Right cardiac atrium (tissue), 5 donors: Measurements from ENCODE around the gene GYG1. TPM values are rescaled to one million over a fixed set of nuclear protein-coding genes. Genes with fewer than 3 reads are reported as not detected.
A peak's percentile ranks its signal among the peaks of the same experiment; 100 is the strongest.

Experiments used
- ATAC-seq, 2 donors: fragments of 200-7000 bp; cut with Tn5 transposase; one replicate each; pipeline versions ENCODE4 v1.8.0 to v1.9.1; 2020; ENCODE audit warnings: moderate library complexity in 2 of 2, mild to moderate bottlenecking in 1 of 2
- DNase-seq, 3 donors: peaks; one replicate each; pipeline ENCODE4 v3.0.0-alpha.2; 2020
- H3K27ac ChIP-seq: one replicate; pipeline ENCODE4 v1.5.1; 2013; ENCODE audit warnings: mild to moderate bottlenecking, low read length, control low read depth, moderate library complexity
- H3K27me3 ChIP-seq: one replicate; pipeline ENCODE4 v1.6.1; 2013; ENCODE audit not compliant: control insufficient read depth, insufficient read depth
- H3K4me1 ChIP-seq: one replicate; pipeline ENCODE4 v1.6.1; 2013; ENCODE audit warnings: low read length; ENCODE audit not compliant: control insufficient read depth, insufficient read depth
- H3K4me3 ChIP-seq: one replicate; pipeline ENCODE4 v1.5.1; 2013; ENCODE audit warnings: low read length, control low read depth
- H3K9me3 ChIP-seq: one replicate; pipeline ENCODE4 v1.6.1; 2013; ENCODE audit warnings: low read length; ENCODE audit not compliant: control insufficient read depth
- WGBS: extraction: QIAGEN DNeasy Blood & Tissue Kit; methylation state at CpG from one replicate; pipeline ENCODE4 v1.1.7; 2013; 5-methylcytosine and 5-hydroxymethylcytosine counted together
- intact Hi-C, 4 donors: fragments of 100-400 bp; cut with DNase I; formaldehyde crosslinking; loops; one replicate each; pipeline versions ENCODE4 v1.11.0 to v1.14.0; 2022 to 2023
- polyA plus RNA-seq: library from polyadenylated mRNA; stranded (reverse); fragments of 200-250 nt; gene quantifications from one replicate; pipeline ENCODE4 v1.2.3, GENCODE V29; 2013
- total RNA-seq, 4 donors: library from RNA; stranded (reverse); fragmentation: NEBNext Ultra II Directional; extraction: Animal tissue kit (Norgen Biotek cat#: 25700); gene quantifications; one replicate each; pipeline ENCODE4 v1.2.1, GENCODE V29; 2021
- donor health status: healthy with polysubstance abuse.
- donor health status: DM: no; HTN: yes; CAD: no.
- donor health status: DM: no; HTN: no; CAD: no.
- donor health status: DM: no; HTN: yes; CAD: no; lungs with severe emphysema.
- donor health status: DM: yes; HTN: yes; CAD: no.

GYG1 gene
- total and polyA plus RNA-seq, 5 donors, result 98.4 to 144 (median 123) TPM

DNA sequence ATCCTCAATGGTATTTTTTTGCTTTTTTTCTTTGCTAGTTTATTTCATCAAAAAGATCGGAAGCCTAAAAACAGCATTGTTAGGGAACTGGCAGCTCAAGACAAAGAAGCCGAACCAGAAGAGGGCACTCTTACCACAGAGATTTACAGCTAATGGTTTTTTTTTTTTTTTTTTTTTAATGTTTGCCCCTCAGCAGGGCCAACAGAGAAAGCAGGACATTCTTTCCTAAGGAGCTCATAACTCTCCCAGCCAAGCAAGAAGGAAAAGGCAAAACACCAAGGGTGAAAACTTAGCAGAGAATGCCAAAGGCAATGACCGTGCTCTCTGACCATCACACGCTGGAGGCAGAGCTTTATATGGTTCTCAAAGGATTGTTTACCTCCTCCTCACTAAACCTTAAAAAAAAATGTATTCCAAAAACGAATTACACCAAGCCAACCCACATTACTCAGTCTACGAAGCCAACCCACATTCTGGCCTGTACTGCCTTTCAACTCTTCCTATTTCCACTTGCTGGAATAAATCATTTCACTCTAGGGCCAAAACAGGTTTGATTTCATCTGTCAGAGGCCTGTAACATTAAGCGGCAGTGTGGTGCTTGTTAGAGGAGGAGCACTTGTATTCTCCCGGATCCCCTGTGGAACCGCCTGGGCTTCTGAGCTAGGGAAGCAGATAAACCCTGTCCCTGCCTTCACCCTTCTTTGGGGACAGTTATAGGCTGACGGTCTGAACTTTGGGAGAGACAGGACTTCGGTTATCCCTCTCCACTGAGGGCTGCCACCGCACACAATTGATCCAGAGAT is 35.6 kb upstream of the GYG1 start:
- WGBS, result 39% methylated on average over 12 of the region's 12 CpGs
- DNase-seq (peak in 2 of 3 donors; percentile 19 to 60), ATAC-seq (peak; percentile 94 to 95)

DNA sequence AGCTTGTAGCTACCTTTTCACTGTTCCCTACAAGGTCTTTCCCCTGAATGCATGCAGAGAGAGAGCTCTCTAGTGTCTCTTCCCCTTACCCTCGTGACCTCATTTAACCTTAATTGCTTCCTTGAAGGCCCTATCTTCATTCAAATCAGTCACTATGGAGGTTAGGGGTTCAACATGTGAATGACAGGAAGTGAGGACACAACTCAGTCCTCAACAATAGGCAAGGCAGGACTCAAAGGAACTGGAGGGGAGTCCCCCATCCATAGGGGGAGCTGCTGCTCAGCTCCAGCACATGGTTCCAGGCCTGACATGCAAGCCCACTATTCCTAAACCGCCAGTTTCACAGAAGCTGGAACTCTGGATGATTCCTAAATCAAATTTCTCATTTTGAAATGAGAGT is 33.8 kb upstream of the GYG1 start:
- no peaks in the 10 kb centered on the region for H3K9me3 ChIP-seq
- no peak overlapping the region for H3K27ac ChIP-seq
- H3K27me3 ChIP-seq, result no peaks in the 10 kb centered on the region
- H3K4me3 ChIP-seq, result no peak overlapping the region
- intact Hi-C loops, result loop anchor here in 3 of 4 donors (5.0 to 10.0 kb wide), 3 partner anchors 157 to 317 kb away; no protein-coding TSS in a partner anchor
- DNase-seq (peak in 1 of 3 donors; percentile 54), ATAC-seq (no peak)
- 79% methylated on average over 2 of the region's 2 CpGs for WGBS
- H3K4me1 ChIP-seq, result no peaks in the 10 kb centered on the region

More for the DNA sequence above, 35.6 kb upstream of the GYG1 start:
- H3K27ac ChIP-seq, result peak overlapping the region; percentile 96
- H3K9me3 ChIP-seq, result no peaks in the 10 kb centered on the region
- H3K4me3 ChIP-seq, result no peak overlapping the region
- H3K27me3 ChIP-seq, result no peaks in the 10 kb centered on the region
- intact Hi-C loops, result loop anchor here (2.0 to 10.0 kb wide), 4 partner anchors 159 to 319 kb away; no protein-coding TSS in a partner anchor
- H3K4me1 ChIP-seq, result no peaks in the 10 kb centered on the region

DNA sequence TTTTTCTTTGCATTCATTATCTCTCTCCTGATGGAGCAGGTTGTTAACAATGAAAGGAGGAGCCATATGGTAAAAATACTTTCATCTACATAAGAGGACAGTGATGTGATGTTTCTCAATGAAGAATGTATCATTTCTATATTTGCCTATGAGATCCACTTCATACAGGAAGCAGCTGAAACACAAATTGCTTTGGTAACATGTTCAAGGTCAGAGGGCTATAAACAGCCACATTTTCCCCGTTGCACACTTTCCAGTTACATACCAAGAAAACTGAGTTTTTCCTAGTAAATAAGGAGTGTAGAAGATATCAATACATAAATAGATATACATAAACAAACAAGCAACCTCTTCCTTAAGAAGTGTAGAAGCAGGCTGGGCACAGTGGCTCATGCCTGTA is 32.6 kb upstream of the GYG1 start:
- intact Hi-C loops, result loop anchor here in 3 of 4 donors (5.0 to 10.0 kb wide), 3 partner anchors 156 to 316 kb away; no protein-coding TSS in a partner anchor
- ATAC-seq (no peak), DNase-seq (no peak)
- Histone ChIP-seq H3K27me3 (no peaks in the 10 kb centered on the region), H3K4me3 (no peak overlapping the region), H3K9me3 (no peaks in the 10 kb centered on the region), H3K4me1 (no peaks in the 10 kb centered on the region), H3K27ac (no peak overlapping the region)
- WGBS, result 68% methylated on average over 1 of the region's 1 CpG

DNA sequence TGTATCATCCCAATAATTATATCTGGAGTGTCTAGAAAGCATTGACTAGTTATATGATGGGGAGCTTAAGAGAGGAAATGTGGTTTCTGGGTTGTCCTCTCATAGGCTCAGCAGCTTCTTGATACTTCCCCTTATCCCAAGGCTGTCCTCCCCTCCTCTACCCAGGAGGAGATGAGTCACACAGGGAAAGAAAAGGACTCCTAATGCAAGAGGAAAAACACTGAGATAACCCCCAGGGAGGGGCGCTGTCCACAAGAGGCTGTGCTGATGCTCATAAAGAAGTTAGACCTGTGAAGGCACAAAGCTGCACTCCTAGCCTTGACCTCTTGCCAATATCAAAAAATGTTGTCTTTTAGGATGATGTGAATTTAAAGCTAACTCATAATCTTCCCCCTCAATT is 28.8 kb upstream of the GYG1 start:
- WGBS, result 39% methylated on average over 1 of the region's 1 CpG
- peak in 1 of 2 donors; percentile 80 for ATAC-seq
- no peaks in the 10 kb centered on the region for H3K9me3 ChIP-seq
- no peak overlapping the region for H3K4me3 ChIP-seq
- no peak overlapping the region for H3K27ac ChIP-seq
- no peaks in the 10 kb centered on the region for H3K27me3 ChIP-seq
- H3K4me1 ChIP-seq, result no peaks in the 10 kb centered on the region
- peak in 1 of 3 donors; percentile 33 for DNase-seq
- intact Hi-C loops, result loop anchor here in 1 of 4 donors (10.0 kb wide), 1 partner anchor 162 kb away; the partner anchor contains the start of gene HPS3

DNA sequence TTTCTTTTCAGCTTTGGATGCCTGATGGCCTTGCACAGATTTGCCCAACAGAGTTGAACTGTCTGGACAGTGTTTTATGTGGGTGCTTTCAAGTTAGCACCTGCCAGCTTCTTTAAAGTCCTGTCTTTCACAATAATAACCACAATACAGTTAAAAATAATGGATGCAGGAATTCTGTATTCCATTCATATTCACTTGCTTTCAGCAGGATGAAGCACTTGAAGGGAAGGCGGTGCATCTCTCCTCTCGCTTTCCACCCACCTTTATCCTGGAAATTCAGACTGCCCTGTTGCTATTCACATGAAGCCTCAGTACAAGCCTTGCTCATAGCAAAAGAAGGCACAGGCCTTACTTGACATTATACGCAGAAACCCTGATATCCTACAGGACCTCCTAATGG is 26.5 kb upstream of the GYG1 start:
- no peaks in the 10 kb centered on the region for H3K4me1 ChIP-seq
- ATAC-seq, result no peak

DNA sequence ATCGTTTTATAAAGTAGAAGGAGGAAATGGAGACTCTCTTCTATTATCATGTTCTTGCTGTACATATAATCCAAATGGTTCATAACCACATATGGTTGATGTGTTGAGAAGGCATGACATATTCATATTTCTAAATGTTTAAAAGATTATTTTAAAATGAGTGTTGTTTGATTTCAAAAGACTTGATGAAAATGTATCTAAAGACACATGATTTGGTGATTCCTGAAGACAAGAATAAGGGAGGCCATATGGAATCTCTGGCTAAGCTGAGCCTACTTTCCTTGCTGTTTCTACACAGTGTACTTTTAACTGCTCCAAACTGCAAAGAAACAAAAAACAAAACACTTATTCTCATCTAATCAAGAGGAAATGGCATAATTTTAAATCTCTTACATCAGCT is 23.0 kb upstream of the GYG1 start:
- 65% methylated on average over 1 of the region's 1 CpG for WGBS
- Histone ChIP-seq H3K4me3 (no peak overlapping the region), H3K27ac (no peak overlapping the region), H3K9me3 (no peaks in the 10 kb centered on the region), H3K4me1 (no peaks in the 10 kb centered on the region), H3K27me3 (no peaks in the 10 kb centered on the region)
- ATAC-seq (no peak), DNase-seq (no peak)
- intact Hi-C loops, result loop anchor here in 1 of 4 donors (10.0 kb wide), 1 partner anchor 156 kb away; the partner anchor contains the start of gene HPS3

More for the DNA sequence above, 26.5 kb upstream of the GYG1 start:
- over 99% methylated on average over 3 of the region's 3 CpGs for WGBS
- DNase-seq, result no peak
- no peak overlapping the region for H3K27ac ChIP-seq
- H3K9me3 ChIP-seq, result no peaks in the 10 kb centered on the region
- intact Hi-C loops, result loop anchor here in 1 of 4 donors (10.0 kb wide), 1 partner anchor 160 kb away; the partner anchor contains the start of gene HPS3
- no peak overlapping the region for H3K4me3 ChIP-seq
- no peaks in the 10 kb centered on the region for H3K27me3 ChIP-seq

DNA sequence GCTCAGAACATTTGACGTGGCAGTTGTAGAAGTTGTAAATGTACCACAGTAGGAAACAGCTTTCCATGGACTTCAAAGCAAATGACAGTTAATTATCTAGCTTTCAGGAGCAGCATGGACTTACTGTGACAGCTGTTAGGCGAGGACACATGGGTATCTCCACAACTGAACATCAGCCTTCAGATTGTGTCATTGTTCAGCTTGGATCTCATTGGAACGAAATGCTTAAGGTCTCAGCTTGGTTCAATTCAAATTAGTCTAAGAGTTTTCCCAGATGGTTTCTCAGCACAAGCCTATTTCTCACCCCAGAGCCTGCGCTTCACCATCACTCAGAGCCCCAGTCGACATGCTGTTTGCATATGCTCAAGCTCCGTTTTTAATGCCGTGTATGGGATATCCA is 21.1 kb upstream of the GYG1 start:
- H3K27me3 ChIP-seq, result no peaks in the 10 kb centered on the region
- no peaks in the 10 kb centered on the region for H3K4me1 ChIP-seq
- ATAC-seq, result no peak
- DNase-seq, result no peak
- H3K4me3 ChIP-seq, result no peak overlapping the region
- 95% methylated on average over 7 of the region's 7 CpGs for WGBS
- no peak overlapping the region for H3K27ac ChIP-seq
- H3K9me3 ChIP-seq, result no peaks in the 10 kb centered on the region
- intact Hi-C loops, result no loop called here

DNA sequence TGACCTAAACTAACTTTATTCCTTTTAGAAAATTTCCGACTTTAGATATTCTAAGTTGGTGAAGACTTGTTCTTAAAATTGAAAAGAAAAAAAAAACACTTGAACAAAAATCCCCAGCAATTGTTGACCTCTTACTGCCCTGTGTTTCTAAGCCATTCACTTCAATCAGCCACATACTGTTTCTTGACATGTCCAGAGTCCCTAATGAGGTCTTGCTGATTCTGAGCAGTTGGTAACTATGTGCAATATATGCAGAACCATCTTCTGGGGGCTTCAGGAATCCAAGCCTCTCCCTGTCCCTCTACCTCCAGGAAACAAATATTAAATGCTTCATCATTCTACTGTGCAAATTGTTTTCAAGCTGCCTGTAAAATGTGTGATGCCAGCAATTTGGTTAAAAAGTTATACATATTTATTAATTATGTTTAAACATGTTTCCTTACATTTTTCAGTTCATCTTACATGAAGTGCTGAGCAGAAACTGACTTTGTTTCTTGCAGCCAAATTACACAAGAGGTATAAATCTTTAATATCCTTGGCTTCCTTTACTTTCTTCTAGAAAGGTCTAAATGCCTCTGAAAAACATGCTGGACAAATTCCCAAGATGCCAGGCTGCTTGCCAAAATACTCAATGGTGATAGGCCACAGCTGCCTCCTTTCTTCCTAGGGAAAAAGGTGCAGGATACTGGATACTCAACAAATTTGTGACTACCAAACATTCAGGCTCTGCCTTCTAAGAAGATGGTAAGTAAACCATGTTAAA is 19.8 kb upstream of the GYG1 start:
- ATAC-seq (peak in 1 of 2 donors; percentile 16), DNase-seq (peak in 2 of 3 donors; percentile 30 to 76)
- H3K4me3 ChIP-seq, result no peak overlapping the region
- WGBS, result 72% methylated on average over 1 of the region's 1 CpG
- H3K27ac ChIP-seq, result no peak overlapping the region
- H3K9me3 ChIP-seq, result no peaks in the 10 kb centered on the region
- intact Hi-C loops, result no loop called here
- no peaks in the 10 kb centered on the region for H3K4me1 ChIP-seq
- H3K27me3 ChIP-seq, result no peaks in the 10 kb centered on the region

DNA sequence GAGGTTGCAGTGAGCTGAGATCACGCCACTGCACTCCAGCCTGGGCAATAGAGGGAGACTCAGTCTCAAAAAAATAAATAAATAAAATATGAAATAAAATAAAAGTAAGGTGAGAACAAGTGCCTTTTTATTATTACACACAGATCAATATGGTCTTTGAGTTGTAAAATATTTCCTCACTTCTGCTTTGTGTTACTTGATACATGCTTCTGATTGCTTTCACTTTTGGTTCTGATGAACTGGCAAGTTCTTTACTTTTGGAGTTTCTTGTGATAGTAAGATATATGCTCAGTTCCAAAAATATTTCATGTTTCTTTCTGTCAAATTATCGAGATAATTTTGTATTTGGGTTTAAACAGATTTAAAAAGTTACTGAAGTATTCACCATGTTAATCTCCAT is 16.6 kb upstream of the GYG1 start:
- Histone ChIP-seq H3K9me3 (no peaks in the 10 kb centered on the region), H3K27ac (no peak overlapping the region), H3K4me3 (peak overlapping the region; percentile 21), H3K4me1 (no peaks in the 10 kb centered on the region), H3K27me3 (no peaks in the 10 kb centered on the region)
- no peak for DNase-seq
- ATAC-seq, result no peak
- intact Hi-C loops, result no loop called here
- 71% methylated on average over 2 of the region's 2 CpGs for WGBS

DNA sequence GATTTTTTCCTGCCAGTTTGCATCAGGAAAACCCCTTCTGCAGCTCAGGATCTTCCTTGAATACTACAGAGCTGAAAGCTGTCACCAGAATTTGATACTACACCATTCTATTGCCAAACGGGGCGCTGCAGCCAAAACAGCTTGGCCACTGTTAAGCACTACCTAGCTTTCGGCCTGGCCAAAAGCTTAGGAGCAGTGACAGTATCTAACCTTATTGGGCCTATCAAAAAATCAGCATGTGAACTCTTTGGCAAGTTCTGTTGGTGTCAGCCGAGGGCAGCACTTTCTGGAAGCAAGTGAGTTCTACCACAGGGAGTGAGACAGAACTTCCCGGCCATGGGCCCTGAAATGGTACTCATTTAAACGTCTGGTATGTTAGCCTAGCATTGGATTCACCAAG is 16.1 kb upstream of the GYG1 start:
- Histone ChIP-seq H3K4me3 (peak overlapping the region; percentile 21), H3K27ac (peak overlapping the region; percentile 11), H3K4me1 (no peaks in the 10 kb centered on the region), H3K9me3 (no peaks in the 10 kb centered on the region), H3K27me3 (no peaks in the 10 kb centered on the region)
- WGBS, result 38% methylated on average over 6 of the region's 6 CpGs
- DNase-seq, result peak; percentile 54 to 86 (median 75)
- ATAC-seq, result peak; percentile 93 to 94
- intact Hi-C loops, result no loop called here

DNA sequence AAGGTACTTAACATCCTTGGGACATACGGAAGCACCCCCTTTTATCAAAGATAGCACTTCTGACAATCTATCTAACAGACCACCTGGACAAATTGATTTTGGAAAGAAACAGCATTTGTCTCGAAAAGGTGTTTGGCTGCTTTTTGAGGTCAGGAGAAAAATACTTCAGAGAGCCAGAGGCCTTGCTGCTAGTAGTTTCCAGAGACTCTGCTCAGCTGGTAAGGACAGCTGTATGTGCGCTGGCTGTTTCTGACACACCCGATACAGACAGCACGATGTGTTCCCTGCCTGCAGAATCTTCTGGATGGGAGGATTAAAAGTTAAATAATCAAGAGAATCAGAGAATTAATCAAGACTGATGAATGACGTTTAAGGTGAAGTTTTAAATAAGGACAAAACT is 15.6 kb upstream of the GYG1 start:
- no peak overlapping the region for H3K4me3 ChIP-seq
- H3K4me1 ChIP-seq, result no peaks in the 10 kb centered on the region
- intact Hi-C loops, result no loop called here
- ATAC-seq (peak; percentile 79 to 81), DNase-seq (no peak)
- 55% methylated on average over 6 of the region's 6 CpGs for WGBS
- peak overlapping the region; percentile 11 for H3K27ac ChIP-seq
- H3K27me3 ChIP-seq, result no peaks in the 10 kb centered on the region
- no peaks in the 10 kb centered on the region for H3K9me3 ChIP-seq
